HG03159 (cell line): ENCODE results near the gene NBPF3.
"Not testable (repeated sequence)": the region's sequence is repeated elsewhere in the genome, so short reads cannot be mapped to it uniquely, and the experiment has no call there.

ENCODE experiments used
- ATAC-seq: cut with Tn5 transposase; IDR thresholded peaks from one replicate; pipeline ENCODE4 v1.9.1; 2021; ENCODE audit warnings: mild to moderate bottlenecking, moderate library complexity; ENCODE audit not compliant: unreplicated experiment

The NBPF3 gene

GRCh38 chr1:21436488-21437340 lies 3.2 kb upstream of the NBPF3 start:
- ATAC-seq: no peak

DNA sequence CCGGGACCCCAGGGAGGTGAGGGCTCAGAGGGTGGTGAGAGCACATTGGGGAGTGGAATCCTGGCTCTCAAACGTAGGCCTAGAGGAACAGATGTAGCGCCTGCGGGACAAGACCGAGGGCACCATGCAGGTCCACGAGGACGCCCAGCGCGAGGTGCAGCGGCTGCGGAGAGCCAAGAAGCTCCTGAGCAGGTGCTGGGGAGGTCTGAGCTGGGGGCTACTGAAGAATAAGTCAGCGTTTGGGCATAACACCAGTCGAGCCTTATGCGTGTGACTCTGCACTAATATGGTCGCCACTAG lies 2.6 kb upstream of the NBPF3 start:
- no peak for ATAC-seq

DNA sequence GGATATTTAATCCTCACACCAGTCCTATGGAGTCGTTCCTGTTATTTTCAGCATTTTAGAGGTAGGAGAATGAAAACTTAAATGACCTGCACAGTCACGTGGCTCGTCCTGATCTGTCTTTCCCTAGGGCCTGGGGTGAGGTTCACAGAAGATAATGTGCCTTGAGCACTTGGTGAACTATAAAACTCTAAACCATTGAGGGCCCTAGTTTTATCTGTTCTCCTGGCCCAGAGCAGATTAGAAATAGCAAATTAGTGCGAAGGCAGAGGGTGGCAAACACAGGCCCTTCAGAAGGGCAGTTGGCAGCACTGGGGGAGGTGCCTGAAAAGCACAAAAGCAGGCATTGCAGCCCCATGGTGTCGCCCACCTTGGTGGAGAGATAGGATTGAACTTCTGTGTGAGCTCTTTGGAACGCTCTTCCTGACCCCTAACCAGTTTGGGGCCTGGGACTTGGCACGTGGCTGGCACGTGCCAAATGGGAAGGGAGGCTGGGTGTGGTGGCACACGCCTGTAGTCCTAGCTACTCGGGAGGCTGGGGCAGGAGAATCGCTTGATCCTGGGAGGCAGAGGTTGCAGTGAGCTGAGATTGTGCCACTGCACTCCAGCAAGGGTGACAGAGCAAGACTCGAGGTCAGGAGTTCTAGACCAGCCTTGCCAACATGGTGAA lies 1.2 kb upstream of the NBPF3 start:
- not testable (repeated sequence) for ATAC-seq

DNA sequence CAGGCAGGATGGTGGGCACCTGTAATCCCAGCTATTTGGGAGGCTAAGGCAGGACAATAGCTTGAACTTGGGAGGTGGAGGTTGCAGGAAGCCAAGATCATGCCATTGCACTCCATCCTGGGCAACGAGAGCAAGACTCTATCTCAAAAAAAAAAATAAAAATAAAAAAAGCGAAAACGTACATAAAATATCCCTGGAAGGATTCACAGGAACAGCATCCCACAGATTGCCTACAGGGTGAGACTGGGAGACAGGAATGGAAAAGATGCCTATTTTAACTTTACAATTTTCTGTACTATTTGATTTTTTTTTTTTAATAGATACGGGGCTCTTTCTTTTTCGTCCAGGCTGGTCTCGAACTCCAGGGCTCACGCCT lies 604 bp upstream of the NBPF3 start:
- no peak for ATAC-seq

- not testable (repeated sequence) for ATAC-seq
Observed at GRCh38 chr1:21440630-21441125, 741 bp downstream of the NBPF3 start.

GRCh38 chr1:21446647-21447046 lies 6.7 kb downstream of the NBPF3 start:
- ATAC-seq: not testable (repeated sequence)

DNA sequence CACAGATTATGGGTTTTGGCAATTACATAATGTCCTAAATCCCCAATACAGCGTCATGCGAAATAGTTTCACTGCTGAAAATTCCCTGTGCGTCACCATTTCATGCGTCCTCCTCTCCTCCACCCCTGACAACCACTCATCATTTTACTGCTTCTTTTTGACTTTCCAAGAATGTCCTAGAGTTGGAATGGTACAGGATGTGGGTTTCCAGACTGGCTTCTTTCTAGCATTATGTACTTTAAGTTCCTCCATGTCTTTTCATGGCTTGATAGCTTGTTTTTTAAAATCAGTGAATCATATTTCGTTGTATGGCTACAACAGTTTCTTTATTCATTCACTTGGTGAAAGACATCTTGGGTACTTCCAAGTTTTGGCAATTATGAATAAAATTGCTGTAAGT lies 7.4 kb downstream of the NBPF3 start:
- ATAC-seq: no peak

GRCh38 chr1:21449906-21450305 lies 10.0 kb downstream of the NBPF3 start:
- ATAC-seq: no peak

- no peak for ATAC-seq
Observed at GRCh38 chr1:21451212-21451611, 11.3 kb downstream of the NBPF3 start.

DNA sequence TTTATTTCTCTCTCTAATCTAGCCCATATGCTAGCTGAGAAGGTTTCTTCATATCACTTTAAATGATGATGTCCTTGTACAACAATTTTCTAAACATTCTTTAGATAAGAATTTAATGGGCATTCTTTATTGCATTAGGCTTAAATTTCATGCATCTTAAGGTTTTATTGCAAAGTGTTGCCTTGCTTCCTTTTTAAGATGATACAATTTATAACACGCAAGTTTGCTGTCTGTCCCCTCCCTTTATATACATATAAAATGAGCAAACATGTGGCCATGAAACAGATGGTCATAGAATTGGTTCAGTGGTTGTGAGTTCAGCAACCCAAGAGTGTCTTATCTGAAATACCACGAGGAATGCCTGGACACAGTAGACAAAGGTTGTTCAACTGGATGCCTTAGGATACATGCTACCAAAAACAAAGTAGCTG lies 12.1 kb downstream of the NBPF3 start:
- ATAC-seq: no peak

- not testable (repeated sequence) for ATAC-seq
Observed at GRCh38 chr1:21453964-21454614, 14.2 kb downstream of the NBPF3 start.

- not testable (repeated sequence) for ATAC-seq
Observed at GRCh38 chr1:21454904-21455303, 15.0 kb downstream of the NBPF3 start.

GRCh38 chr1:21457654-21458053 lies 17.7 kb downstream of the NBPF3 start:
- no peak for ATAC-seq

DNA sequence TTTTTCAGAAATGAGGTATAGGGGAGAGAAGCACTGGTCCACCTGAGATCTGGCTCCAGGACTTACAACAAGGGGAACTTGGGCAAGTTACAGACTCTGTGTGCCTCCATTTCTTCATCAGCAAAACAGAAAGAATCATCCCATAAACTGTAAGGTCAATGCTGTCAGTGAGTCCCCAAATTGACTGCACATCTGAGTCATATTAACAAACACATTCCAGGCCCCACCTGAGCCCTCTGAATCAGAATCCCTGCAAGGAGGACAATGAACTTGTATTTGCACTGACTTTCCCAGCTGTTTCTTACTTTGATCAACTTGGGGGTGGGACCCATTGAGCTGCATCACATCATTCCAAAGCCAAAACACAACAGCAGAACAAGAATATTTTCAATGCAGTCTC lies 25.2 kb downstream of the NBPF3 start:
- ATAC-seq: not testable (repeated sequence)

DNA sequence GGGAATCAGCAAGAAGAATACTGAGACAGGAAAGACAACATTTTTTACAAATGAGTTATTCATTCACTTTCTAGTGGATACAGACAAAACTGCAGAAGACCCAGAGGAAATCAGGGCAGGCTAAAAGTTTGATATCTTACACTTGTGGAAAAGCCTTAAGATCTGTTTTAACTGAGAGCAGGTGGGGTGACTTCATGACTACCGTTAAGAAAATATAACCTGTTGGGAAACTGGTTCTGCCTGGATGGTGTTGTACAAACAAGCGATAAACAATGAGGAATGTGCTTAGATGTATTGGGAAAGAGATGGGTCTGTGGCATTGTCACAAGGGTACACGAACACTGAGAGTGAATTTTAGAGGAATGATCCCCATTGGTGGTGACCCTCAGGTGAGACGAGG lies 28.0 kb downstream of the NBPF3 start:
- ATAC-seq: not testable (repeated sequence)

GRCh38 chr1:21468599-21468998 lies 28.7 kb downstream of the NBPF3 start:
- ATAC-seq: no peak

DNA sequence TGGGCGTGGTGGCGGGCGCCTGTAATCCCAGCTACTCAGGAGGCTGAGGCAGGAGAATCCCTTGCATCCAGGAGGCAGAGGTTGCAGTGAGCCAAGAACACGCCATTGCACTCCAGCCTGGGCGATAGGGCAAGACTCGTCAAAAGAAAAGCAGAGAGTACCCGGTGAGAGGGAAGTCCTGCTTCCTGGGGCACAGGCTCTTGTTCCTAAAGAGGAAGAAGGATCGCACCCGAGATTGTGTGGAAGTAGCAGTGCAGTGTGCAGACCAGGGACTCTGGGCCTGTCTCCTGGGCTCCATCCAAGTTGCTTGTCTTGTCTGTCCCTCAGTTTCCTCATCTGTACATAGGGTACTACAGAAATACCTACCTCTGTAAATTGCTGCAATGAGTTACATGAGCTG lies 29.6 kb downstream of the NBPF3 start:
- ATAC-seq: no peak

GRCh38 chr1:21472861-21473260 lies 32.9 kb downstream of the NBPF3 start:
- no peak for ATAC-seq

DNA sequence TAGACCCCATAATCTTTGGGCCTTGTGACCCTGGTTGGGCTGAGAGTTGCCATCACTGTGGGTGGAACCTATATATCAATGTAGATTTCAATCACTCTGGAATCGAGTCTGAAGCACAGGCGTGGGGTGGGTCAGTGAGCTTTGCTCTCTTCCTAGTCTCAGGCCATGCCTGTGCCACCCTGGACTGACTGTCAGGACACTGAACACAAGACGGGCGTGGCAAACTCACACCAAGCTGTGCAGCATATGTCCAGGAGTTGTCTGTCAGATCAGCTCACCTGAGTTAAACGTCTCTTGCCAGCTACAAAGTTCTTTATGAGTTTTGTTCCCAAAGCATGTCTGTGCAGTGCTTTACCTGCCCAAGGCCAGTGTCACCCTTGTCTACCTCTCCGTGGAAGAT lies 38.4 kb downstream of the NBPF3 start:
- no peak for ATAC-seq

GRCh38 chr1:21483881-21484280 lies 43.9 kb downstream of the NBPF3 start:
- ATAC-seq: not testable (repeated sequence)

DNA sequence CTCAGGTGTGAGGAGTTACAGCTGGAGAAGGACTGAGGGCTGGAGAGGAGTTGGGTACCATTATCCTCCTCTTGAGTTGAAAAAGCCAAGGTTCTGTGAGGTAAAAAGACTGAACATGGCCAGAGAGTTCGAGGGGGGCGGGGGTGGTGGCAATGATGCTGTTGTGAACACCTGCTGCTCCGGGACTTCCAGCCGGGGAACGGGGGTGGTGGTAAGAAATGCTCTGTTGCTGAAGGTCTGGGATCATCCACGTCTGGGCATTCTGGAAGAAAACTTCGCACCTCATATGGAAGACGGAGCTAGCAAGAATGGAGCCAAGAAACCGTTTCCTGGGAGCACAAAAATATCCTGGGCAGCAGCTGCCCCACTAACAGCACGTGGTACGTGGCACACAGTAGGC lies 49.2 kb downstream of the NBPF3 start:
- no peak for ATAC-seq
